Hypothalamus (tissue), 51 donors: ENCODE results near the gene EPHB1.

Source experiments
- DNase-seq, 51 donors: peaks; one replicate each; lab custom pipeline; 2025; lab: John Stamatoyannopoulos, UW

EPHB1 gene

GRCh38 chr3:135261916-135262315 is 466.9 kb downstream of the EPHB1 start:
- DNase-seq = no peak

GRCh38 chr3:135262441-135262840 is 467.4 kb downstream of the EPHB1 start:
- no peak for DNase-seq

GRCh38 chr3:135263331-135263730 is 468.3 kb downstream of the EPHB1 start:
- DNase-seq = no peak

- no peak for DNase-seq
Observed at GRCh38 chr3:135267487-135267886, 472.4 kb downstream of the EPHB1 start.

GRCh38 chr3:135268941-135269532 is 474.0 kb downstream of the EPHB1 start:
- no peak for DNase-seq

- no peak for DNase-seq
Observed at GRCh38 chr3:135271177-135272025, 476.3 kb downstream of the EPHB1 start.

- DNase-seq = no peak
Observed at GRCh38 chr3:135272026-135272669, 477.1 kb downstream of the EPHB1 start.

- DNase-seq = no peak
Observed at GRCh38 chr3:135292162-135292561, 497.1 kb downstream of the EPHB1 start.

GRCh38 chr3:135301670-135302069 is 506.6 kb downstream of the EPHB1 start:
- no peak for DNase-seq

GRCh38 chr3:135304378-135304777 is 509.3 kb downstream of the EPHB1 start:
- DNase-seq = no peak
